ENCODE measurements around the gene PSMA8.
"Not testable (repeated sequence)": the region's sequence is repeated elsewhere in the genome, so short reads cannot be mapped to it uniquely, and the experiment has no call there.

PSMA8 gene

GRCh38 chr18:26181343-26181826 is 47.7 kb downstream of the PSMA8 start:
- DNase-seq = no peak

- no peak for DNase-seq
These were observed 49.9 kb downstream of the PSMA8 start for GRCh38 chr18:26183395-26184112.

- DNase-seq = no peak
These were observed 51.6 kb downstream of the PSMA8 start for GRCh38 chr18:26185267-26185666.

GRCh38 chr18:26190506-26190905 is 56.8 kb downstream of the PSMA8 start:
- peak; percentile 16 for DNase-seq

- no peak for DNase-seq
These were observed 58.6 kb downstream of the PSMA8 start for GRCh38 chr18:26192233-26192632.

GRCh38 chr18:26196605-26197004 is 62.9 kb downstream of the PSMA8 start:
- DNase-seq = no peak

- not testable (repeated sequence) for DNase-seq
These were observed 68.3 kb downstream of the PSMA8 start for GRCh38 chr18:26202001-26202400.

- DNase-seq = no peak
These were observed 71.6 kb downstream of the PSMA8 start for GRCh38 chr18:26205318-26205717.

- DNase-seq = no peak
These were observed 72.8 kb downstream of the PSMA8 start for GRCh38 chr18:26206488-26206887.

- no peak for DNase-seq
These were observed 74.3 kb downstream of the PSMA8 start for GRCh38 chr18:26207937-26208336.

- no peak for DNase-seq
These were observed 75.3 kb downstream of the PSMA8 start for GRCh38 chr18:26208977-26209376.

GRCh38 chr18:26210147-26210546 is 76.5 kb downstream of the PSMA8 start:
- DNase-seq = no peak

GRCh38 chr18:26215247-26215970 is 81.7 kb downstream of the PSMA8 start:
- peak; percentile 16 for DNase-seq

- no peak for DNase-seq
These were observed 91.5 kb downstream of the PSMA8 start for GRCh38 chr18:26225022-26225693.

- DNase-seq = no peak
These were observed 92.2 kb downstream of the PSMA8 start for GRCh38 chr18:26225915-26226228.

- peak; percentile 94 for DNase-seq
These were observed 92.8 kb downstream of the PSMA8 start, which contains the start of gene TAF4B for GRCh38 chr18:26226229-26227050. Gene TAF4B (plus strand): TSS chr18:26226445. CDS start chr18:26226934, 489 bp downstream.

GRCh38 chr18:26227051-26227670 is 93.5 kb downstream of the PSMA8 start:
- DNase-seq = no peak

- no peak for DNase-seq
These were observed 95.0 kb downstream of the PSMA8 start for GRCh38 chr18:26228562-26229260.

- no peak for DNase-seq
These were observed 96.8 kb downstream of the PSMA8 start for GRCh38 chr18:26230497-26230896.

GRCh38 chr18:26233208-26233607 is 99.5 kb downstream of the PSMA8 start:
- no peak for DNase-seq

- not testable (repeated sequence) for DNase-seq
These were observed 103.7 kb downstream of the PSMA8 start for GRCh38 chr18:26237363-26237762.

GRCh38 chr18:26238718-26239117 is 105.0 kb downstream of the PSMA8 start:
- not testable (repeated sequence) for DNase-seq
